CD4-positive, alpha-beta T cell treated with Interleukin-17A for 4 hours (primary cell): ENCODE measurements around the gene DBNL.
A peak's percentile ranks its signal among the peaks of the same experiment; 100 is the strongest.

Experiments
- DNase-seq: peaks from one replicate; pipeline ENCODE4 v3.0.0-alpha.2; 2020; ENCODE audit warnings: mixed read lengths

The DBNL gene

GRCh38 chr7:44043902-44044301 is 600 bp upstream of the DBNL start:
- DNase-seq, result no peak

GRCh38 chr7:44045226-44046014 is 918 bp downstream of the DBNL start:
- DNase-seq, result no peak

GRCh38 chr7:44046321-44047061 is 2.0 kb downstream of the DBNL start:
- DNase-seq, result peak; percentile 48

- no peak for DNase-seq
Observed at GRCh38 chr7:44048031-44048795, 3.7 kb downstream of the DBNL start.

- no peak for DNase-seq
Observed at GRCh38 chr7:44050121-44050914, 5.8 kb downstream of the DBNL start.

- no peak for DNase-seq
Observed at GRCh38 chr7:44050915-44051560, 6.5 kb downstream of the DBNL start.

- no peak for DNase-seq
Observed at GRCh38 chr7:44051611-44052220, 7.2 kb downstream of the DBNL start.

- no peak for DNase-seq
Observed at GRCh38 chr7:44052771-44053365, 8.4 kb downstream of the DBNL start.

- DNase-seq, result peak; percentile 1
Observed at GRCh38 chr7:44056681-44057080, 12.2 kb downstream of the DBNL start.

GRCh38 chr7:44057181-44057848 is 12.8 kb downstream of the DBNL start:
- DNase-seq, result no peak

- DNase-seq, result peak; percentile 0
Observed at GRCh38 chr7:44057849-44058758, 13.6 kb downstream of the DBNL start.

- no peak for DNase-seq
Observed at GRCh38 chr7:44058759-44059218, 14.3 kb downstream of the DBNL start.

GRCh38 chr7:44059219-44060090 is 15.0 kb downstream of the DBNL start:
- DNase-seq, result peak; percentile 4

GRCh38 chr7:44060091-44060947 is 15.8 kb downstream of the DBNL start:
- peak; percentile 0 for DNase-seq

- DNase-seq, result no peak
Observed at GRCh38 chr7:44060948-44061644, 16.6 kb downstream of the DBNL start.

GRCh38 chr7:44061645-44062179 is 17.2 kb downstream of the DBNL start:
- DNase-seq, result no peak
